Hepatocyte (in vitro differentiated cells): ENCODE measurements around the gene ZNF878.

ENCODE experiments used
- CTCF ChIP-seq: fragments of 200-600 bp; sonication (generic); IDR thresholded peaks from 2 replicates; pipeline ENCODE4 v1.5.1; 2016; ENCODE audit warnings: antibody characterized with exemption, mild to moderate bottlenecking; ENCODE audit not compliant: poor library complexity
- EZH2 ChIP-seq: fragments of 200-600 bp; sonication (generic); IDR thresholded peaks from 2 replicates; pipeline ENCODE4 v1.6.1; 2016; ENCODE audit warnings: antibody characterized with exemption, mild to moderate bottlenecking, borderline replicate concordance

- TF ChIP-seq CTCF, result no peak
- TF ChIP-seq EZH2, result no peak
Measured at GRCh38 chr19:12075538-12076139, 22.9 kb upstream of the ZNF878 start.
